Measurements from ENCODE around the gene ROBO1.
"Not testable (repeated sequence)": the region's sequence is repeated elsewhere in the genome, so short reads cannot be mapped to it uniquely, and the experiment has no call there.

The ROBO1 gene

GRCh38 chr3:78734048-78734637 is 1033.7 kb downstream of the ROBO1 start:
- DNase-seq (ENCODE audit: low read depth): no peak

- DNase-seq (ENCODE audit: low read depth): no peak
Measured at GRCh38 chr3:78732893-78733292, 1034.9 kb downstream of the ROBO1 start.

- DNase-seq (ENCODE audit: low read depth): no peak
Measured at GRCh38 chr3:78732471-78732870, 1035.3 kb downstream of the ROBO1 start.

GRCh38 chr3:78729946-78730345 is 1037.9 kb downstream of the ROBO1 start:
- DNase-seq (ENCODE audit: low read depth): no peak

GRCh38 chr3:78728406-78729145 is 1039.2 kb downstream of the ROBO1 start:
- DNase-seq (ENCODE audit: low read depth): no peak

- no peak for DNase-seq (ENCODE audit: low read depth)
Measured at GRCh38 chr3:78726545-78726944, 1041.3 kb downstream of the ROBO1 start.

- DNase-seq (ENCODE audit: low read depth): no peak
Measured at GRCh38 chr3:78725703-78726246, 1042.0 kb downstream of the ROBO1 start.

GRCh38 chr3:78724859-78725258 is 1042.9 kb downstream of the ROBO1 start:
- peak; percentile 2 for DNase-seq (ENCODE audit: low read depth)

GRCh38 chr3:78724364-78724763 is 1043.4 kb downstream of the ROBO1 start:
- DNase-seq (ENCODE audit: low read depth): not testable (repeated sequence)

GRCh38 chr3:78721771-78722543 is 1045.8 kb downstream of the ROBO1 start:
- DNase-seq (ENCODE audit: low read depth): no peak

- no peak for DNase-seq (ENCODE audit: low read depth)
Measured at GRCh38 chr3:78718707-78719106, 1049.1 kb downstream of the ROBO1 start.

- DNase-seq (ENCODE audit: low read depth): no peak
Measured at GRCh38 chr3:78717041-78717440, 1050.8 kb downstream of the ROBO1 start.

- no peak for DNase-seq (ENCODE audit: low read depth)
Measured at GRCh38 chr3:78712941-78713340, 1054.9 kb downstream of the ROBO1 start.

- DNase-seq (ENCODE audit: low read depth): no peak
Measured at GRCh38 chr3:78712270-78712669, 1055.5 kb downstream of the ROBO1 start.

- DNase-seq (ENCODE audit: low read depth): no peak
Measured at GRCh38 chr3:78708565-78709073, 1059.2 kb downstream of the ROBO1 start.

GRCh38 chr3:78707609-78708008 is 1060.2 kb downstream of the ROBO1 start:
- DNase-seq (ENCODE audit: low read depth): no peak

GRCh38 chr3:78706906-78707523 is 1060.8 kb downstream of the ROBO1 start:
- no peak for DNase-seq (ENCODE audit: low read depth)

GRCh38 chr3:78703944-78704343 is 1063.9 kb downstream of the ROBO1 start:
- DNase-seq (ENCODE audit: low read depth): no peak

- no peak for DNase-seq (ENCODE audit: low read depth)
Measured at GRCh38 chr3:78701537-78701936, 1066.3 kb downstream of the ROBO1 start.

GRCh38 chr3:78698431-78698830 is 1069.4 kb downstream of the ROBO1 start:
- no peak for DNase-seq (ENCODE audit: low read depth)

- no peak for DNase-seq (ENCODE audit: low read depth)
Measured at GRCh38 chr3:78697426-78697825, 1070.4 kb downstream of the ROBO1 start.

GRCh38 chr3:78690766-78691165 is 1077.0 kb downstream of the ROBO1 start:
- DNase-seq (ENCODE audit: low read depth): no peak

Measured in CMK (cell line).